ENCODE measurements around the gene FAM234A.

The FAM234A gene

GRCh38 chr16:286491-287297 lies 52.1 kb downstream of the FAM234A start:
- Mint-ChIP-seq H3K36me3 (peaks cover 46 to 53% of the 10 kb centered on the region in 2 donors), H3K9me3 (no peaks in the 10 kb centered on the region)
- ATAC-seq (replicated peaks), result no peak

GRCh38 chr16:287298-287811 lies 52.7 kb downstream of the FAM234A start:
- peaks cover 49 to 59% of the 10 kb centered on the region in 2 donors for H3K36me3 Mint-ChIP-seq
- ATAC-seq (replicated peaks), result no peak

More at GRCh38 chr16:286491-287297, 52.1 kb downstream of the FAM234A start:
- no peak for DNase-seq
- Mint-ChIP-seq H3K4me1 (peaks cover 0 to 2% of the 10 kb centered on the region in 2 donors), H3K27ac (no peak overlapping the region), H3K27me3 (peaks cover under 1 to 11% of the 10 kb centered on the region in 2 donors), H3K4me3 (no peak overlapping the region)

GRCh38 chr16:287981-288920 lies 53.6 kb downstream of the FAM234A start:
- DNase-seq, result no peak
- Mint-ChIP-seq H3K27me3 (no peaks in the 10 kb centered on the region), H3K4me3 (no peak overlapping the region), H3K36me3 (peaks cover 55 to 65% of the 10 kb centered on the region in 2 donors), H3K4me1 (peaks cover 0 to 2% of the 10 kb centered on the region in 2 donors), H3K9me3 (no peaks in the 10 kb centered on the region), H3K27ac (no peak overlapping the region)
- no peak for ATAC-seq (replicated peaks)

More at GRCh38 chr16:287298-287811, 52.7 kb downstream of the FAM234A start:
- no peak overlapping the region for H3K27ac Mint-ChIP-seq
- no peaks in the 10 kb centered on the region for H3K9me3 Mint-ChIP-seq
- H3K4me1 Mint-ChIP-seq, result peaks cover 0 to 2% of the 10 kb centered on the region in 2 donors
- peaks cover 0 to 5% of the 10 kb centered on the region in 2 donors for H3K27me3 Mint-ChIP-seq
- no peak for DNase-seq
- no peak overlapping the region for H3K4me3 Mint-ChIP-seq

- Mint-ChIP-seq H3K27me3 (no peaks in the 10 kb centered on the region), H3K36me3 (peaks cover 59 to 71% of the 10 kb centered on the region in 2 donors), H3K4me3 (no peak overlapping the region), H3K4me1 (peaks cover 0 to 2% of the 10 kb centered on the region in 2 donors), H3K27ac (no peak overlapping the region), H3K9me3 (no peaks in the 10 kb centered on the region)
- ATAC-seq (replicated peaks) (no peak), DNase-seq (no peak)
Observed at GRCh38 chr16:289395-289997, 54.9 kb downstream of the FAM234A start.

GRCh38 chr16:290015-290680 lies 55.5 kb downstream of the FAM234A start:
- no peak overlapping the region for H3K4me3 Mint-ChIP-seq
- peaks cover 56 to 66% of the 10 kb centered on the region in 2 donors for H3K36me3 Mint-ChIP-seq
- H3K4me1 Mint-ChIP-seq, result peaks cover 0 to 2% of the 10 kb centered on the region in 2 donors
- H3K9me3 Mint-ChIP-seq, result no peaks in the 10 kb centered on the region
- ATAC-seq (replicated peaks) (no peak), DNase-seq (no peak)
- H3K27ac Mint-ChIP-seq, result no peak overlapping the region
- H3K27me3 Mint-ChIP-seq, result no peaks in the 10 kb centered on the region

- ATAC-seq (replicated peaks) (no peak), DNase-seq (no peak)
- H3K36me3 Mint-ChIP-seq, result peaks cover 51 to 66% of the 10 kb centered on the region in 2 donors
- H3K4me1 Mint-ChIP-seq, result peaks cover 0 to 2% of the 10 kb centered on the region in 2 donors
- H3K27me3 Mint-ChIP-seq, result no peaks in the 10 kb centered on the region
- no peak overlapping the region for H3K4me3 Mint-ChIP-seq
- no peaks in the 10 kb centered on the region for H3K9me3 Mint-ChIP-seq
- H3K27ac Mint-ChIP-seq, result peak overlapping the region; percentile 14
Observed at GRCh38 chr16:290681-291405, 56.2 kb downstream of the FAM234A start.

GRCh38 chr16:291539-291938 lies 56.9 kb downstream of the FAM234A start:
- ATAC-seq (replicated peaks) (no peak), DNase-seq (no peak)
- Mint-ChIP-seq H3K4me3 (no peak overlapping the region), H3K4me1 (peaks cover 0 to 2% of the 10 kb centered on the region in 2 donors), H3K27ac (peak overlapping the region; percentile 31), H3K27me3 (no peaks in the 10 kb centered on the region), H3K36me3 (peaks cover 50 to 62% of the 10 kb centered on the region in 2 donors), H3K9me3 (no peaks in the 10 kb centered on the region)

- Mint-ChIP-seq H3K36me3 (peaks cover 52 to 55% of the 10 kb centered on the region in 2 donors), H3K4me3 (no peak overlapping the region), H3K27ac (no peak overlapping the region), H3K27me3 (no peaks in the 10 kb centered on the region), H3K4me1 (no peaks in the 10 kb centered on the region), H3K9me3 (no peaks in the 10 kb centered on the region)
- DNase-seq (no peak), ATAC-seq (replicated peaks) (no peak)
Observed at GRCh38 chr16:293043-293775, 58.6 kb downstream of the FAM234A start.

- DNase-seq (no peak), ATAC-seq (replicated peaks) (no peak)
- Mint-ChIP-seq H3K36me3 (peaks cover 42 to 45% of the 10 kb centered on the region in 2 donors), H3K27ac (no peak overlapping the region), H3K27me3 (no peaks in the 10 kb centered on the region), H3K4me1 (no peaks in the 10 kb centered on the region), H3K4me3 (no peak overlapping the region), H3K9me3 (no peaks in the 10 kb centered on the region)
Observed at GRCh38 chr16:296276-296675, 61.7 kb downstream of the FAM234A start.

- ATAC-seq (replicated peaks), result no peak
- Mint-ChIP-seq H3K36me3 (peaks cover 35 to 42% of the 10 kb centered on the region in 2 donors), H3K27me3 (no peaks in the 10 kb centered on the region), H3K4me1 (no peaks in the 10 kb centered on the region), H3K27ac (peak overlapping the region; percentile 31), H3K4me3 (no peak overlapping the region), H3K9me3 (no peaks in the 10 kb centered on the region)
- DNase-seq, result no peak
Observed at GRCh38 chr16:296806-297510, 62.3 kb downstream of the FAM234A start.

GRCh38 chr16:297832-298231 lies 63.2 kb downstream of the FAM234A start:
- ATAC-seq (replicated peaks), result no peak
- Mint-ChIP-seq H3K36me3 (peaks cover 27 to 44% of the 10 kb centered on the region in 2 donors), H3K4me3 (no peak overlapping the region), H3K4me1 (no peaks in the 10 kb centered on the region), H3K9me3 (no peaks in the 10 kb centered on the region), H3K27ac (no peak overlapping the region), H3K27me3 (no peaks in the 10 kb centered on the region)
- DNase-seq, result no peak

- no peaks in the 10 kb centered on the region for H3K9me3 Mint-ChIP-seq
- peaks cover 4 to 6% of the 10 kb centered on the region in 2 donors for H3K4me1 Mint-ChIP-seq
- H3K27ac Mint-ChIP-seq, result no peak overlapping the region
- H3K4me3 Mint-ChIP-seq, result no peak overlapping the region
- DNase-seq, result no peak
- H3K36me3 Mint-ChIP-seq, result peaks cover 29 to 56% of the 10 kb centered on the region in 2 donors
- H3K27me3 Mint-ChIP-seq, result no peaks in the 10 kb centered on the region
- ATAC-seq (replicated peaks), result no peak
Observed at GRCh38 chr16:301235-301634, 66.6 kb downstream of the FAM234A start.
